Gastroesophageal sphincter (tissue), 4 donors: ENCODE results near the gene BATF3. TPM values are rescaled to one million over a fixed set of nuclear protein-coding genes. Genes with fewer than 3 reads are reported as not detected.

Experiments used
- ATAC-seq: fragments of 150-250 bp; one replicate; pipeline ENCODE4 v1.9.1; 2016; ENCODE audit warnings: mild to moderate bottlenecking, moderate library complexity
- H3K27ac ChIP-seq, 4 donors: fragments of 200-600 bp; sonication (generic) in 3 of 4; 1 replicate in 3 of 4; 2 replicates in 1 of 4; pipeline ENCODE4 v1.5.1; 2016 to 2019
- H3K27me3 ChIP-seq: fragments of 200-600 bp; sonication (generic); one replicate; pipeline ENCODE4 v1.5.1; 2019
- H3K36me3 ChIP-seq, 2 donors: fragments of 200-600 bp; sonication (generic); one replicate each; pipeline ENCODE4 v1.5.1; 2019; ENCODE audit warnings: control low read depth in 1 of 2
- H3K4me1 ChIP-seq, 3 donors: fragments of 200-600 bp; sonication (generic); 1 replicate in 2 of 3; 2 replicates in 1 of 3; pipeline ENCODE4 v1.5.1; 2016 to 2019; ENCODE audit warnings: control low read depth in 2 of 3
- H3K4me3 ChIP-seq, 2 donors: fragments of 200-600 bp; sonication (generic); one replicate each; pipeline ENCODE4 v1.5.1; 2019; ENCODE audit warnings: mild to moderate bottlenecking in 1 of 2, moderate library complexity in 1 of 2
- H3K9me3 ChIP-seq, 3 donors: fragments of 200-600 bp; sonication (generic); one replicate each; pipeline ENCODE4 v1.5.1; 2017 to 2019; ENCODE audit warnings: control low read depth in 2 of 3
- CTCF ChIP-seq, 4 experiments: fragments of 200-600 bp in 2 of 4; fragments of 450-650 bp in 2 of 4; sonication (generic) in 1 of 4; IDR thresholded peaks; one replicate each; pipeline ENCODE4 v1.5.1; 2017 to 2019; ENCODE audit warnings: antibody characterized with exemption in 4 of 4, mild to moderate bottlenecking in 2 of 4, moderate library complexity in 2 of 4
- EP300 ChIP-seq: sonication (generic); formaldehyde crosslinking; IDR thresholded peaks from one replicate; pipeline ENCODE4 v1.6.1; 2017; ENCODE audit warnings: antibody characterized with exemption, mild to moderate bottlenecking
- POLR2A ChIP-seq, 2 donors: fragments of 450-650 bp; IDR thresholded peaks; one replicate each; pipeline ENCODE4 v1.6.1; 2017; ENCODE audit warnings: antibody characterized with exemption in 2 of 2, mild to moderate bottlenecking in 2 of 2, moderate library complexity in 1 of 2
- POLR2AphosphoS5 ChIP-seq: sonication (generic); formaldehyde crosslinking; IDR thresholded peaks from one replicate; pipeline ENCODE4 v1.6.1; 2017; ENCODE audit warnings: antibody characterized with exemption
- WGBS, 2 donors: methylation state at CpG; one replicate each; pipeline ENCODE4 v1.1.5; 2018; ENCODE audit warnings: low coverage in 1 of 2; 5-methylcytosine and 5-hydroxymethylcytosine counted together
- total RNA-seq, 4 donors: library from RNA; depleted of rRNA; stranded (reverse); fragments of >200 nt; gene quantifications; one replicate each; pipeline ENCODE4 v1.1.0, GENCODE V29; 2016

The BATF3 gene
- total RNA-seq, 4 donors from 2014 or later, result 0.31 to 3.9 (median 3.7) TPM

- no peak for ATAC-seq
- 94% methylated on average over 10 of the region's 11 CpGs for WGBS, 2 donors
- H3K27me3 ChIP-seq, result no peaks in the 10 kb centered on the region
- no peaks in the 10 kb centered on the region for H3K9me3 ChIP-seq
- H3K27ac ChIP-seq, result no peak overlapping the region
- TF ChIP-seq POLR2AphosphoS5 (no peak), EP300 (no peak), CTCF (IDR thresholded peaks at IDR 0.05) (no peak), POLR2A (IDR thresholded peaks at IDR 0.05) (no peak)
- H3K4me3 ChIP-seq, result no peak overlapping the region
- no peaks in the 10 kb centered on the region for H3K4me1 ChIP-seq
- no peaks in the 10 kb centered on the region for H3K36me3 ChIP-seq
These were observed 15.0 kb downstream of the BATF3 start for GRCh38 chr1:212684521-212685090.

GRCh38 chr1:212684076-212684475 lies 15.6 kb downstream of the BATF3 start:
- H3K4me1 ChIP-seq, result no peaks in the 10 kb centered on the region
- H3K36me3 ChIP-seq, result no peaks in the 10 kb centered on the region
- no peak overlapping the region for H3K27ac ChIP-seq
- 88 to 100% methylated on average over 1 to 6 of the region's 6 CpGs for WGBS, 2 donors
- no peaks in the 10 kb centered on the region for H3K27me3 ChIP-seq
- no peak overlapping the region for H3K4me3 ChIP-seq
- no peak for ATAC-seq
- TF ChIP-seq POLR2A (IDR thresholded peaks at IDR 0.05) (no peak), CTCF (IDR thresholded peaks at IDR 0.05) (no peak), POLR2AphosphoS5 (no peak), EP300 (no peak)
- H3K9me3 ChIP-seq, result no peaks in the 10 kb centered on the region

- H3K27ac ChIP-seq, result no peak overlapping the region
- no peaks in the 10 kb centered on the region for H3K36me3 ChIP-seq
- no peak overlapping the region for H3K4me3 ChIP-seq
- H3K4me1 ChIP-seq, result no peaks in the 10 kb centered on the region
- TF ChIP-seq POLR2A (IDR thresholded peaks at IDR 0.05) (no peak), POLR2AphosphoS5 (no peak), CTCF (IDR thresholded peaks at IDR 0.05) (no peak), EP300 (no peak)
- H3K9me3 ChIP-seq, result no peaks in the 10 kb centered on the region
- WGBS, 2 donors, result 72 to 100% methylated on average over 2 to 5 of the region's 7 CpGs
- no peak for ATAC-seq
- no peaks in the 10 kb centered on the region for H3K27me3 ChIP-seq
These were observed 16.3 kb downstream of the BATF3 start for GRCh38 chr1:212683357-212683722.

- no peak overlapping the region for H3K4me3 ChIP-seq
- WGBS, 2 donors, result 27 to 28% methylated on average over 4 of the region's 4 CpGs
- H3K4me1 ChIP-seq, result no peaks in the 10 kb centered on the region
- H3K36me3 ChIP-seq, result no peaks in the 10 kb centered on the region
- H3K27me3 ChIP-seq, result no peaks in the 10 kb centered on the region
- TF ChIP-seq POLR2A (IDR thresholded peaks at IDR 0.05) (no peak), POLR2AphosphoS5 (no peak), EP300 (no peak), CTCF (IDR thresholded peaks at IDR 0.05) (no peak)
- ATAC-seq, result no peak
- no peaks in the 10 kb centered on the region for H3K9me3 ChIP-seq
- H3K27ac ChIP-seq, result no peak overlapping the region
These were observed 18.8 kb downstream of the BATF3 start for GRCh38 chr1:212680680-212681389.
